OCI-LY1 (cell line): Measurements from ENCODE around the gene TMEM234.

Source experiments
- H2AFZ ChIP-seq: fragments of 200-600 bp; sonication (generic), shearing (Covaris generic); 2 replicates; pipeline ENCODE4 v1.6.0; 2014; ENCODE audit warnings: antibody characterized with exemption, mild to moderate bottlenecking, low read length
- H3F3A ChIP-seq: fragments of 200-600 bp; sonication (generic), shearing (Covaris generic); 2 replicates; pipeline ENCODE4 v1.6.0; 2014; ENCODE audit warnings: mild to moderate bottlenecking, antibody characterized with exemption, low read length, moderate library complexity; ENCODE audit not compliant: insufficient read depth
- H3K27ac ChIP-seq: fragments of 200-600 bp; sonication (generic); 2 replicates; pipeline ENCODE4 v1.5.1; 2014; ENCODE audit warnings: low read length, mixed run types, mild to moderate bottlenecking, low read depth; ENCODE audit not compliant: poor library complexity, severe bottlenecking
- H3K27me3 ChIP-seq: fragments of 200-600 bp; sonication (generic); 2 replicates; pipeline ENCODE4 v1.6.0; 2014; ENCODE audit warnings: antibody characterized with exemption, mild to moderate bottlenecking, low read length, moderate library complexity; ENCODE audit not compliant: insufficient read depth
- H3K36me3 ChIP-seq: fragments of 200-600 bp; sonication (generic); 2 replicates; pipeline ENCODE4 v1.6.1; 2014; ENCODE audit warnings: mild to moderate bottlenecking, antibody characterized with exemption, low read length, moderate library complexity, mixed read lengths; ENCODE audit not compliant: insufficient read depth
- H3K4me1 ChIP-seq: fragments of 200-600 bp; sonication (generic); 2 replicates; pipeline ENCODE4 v1.5.1; 2014; ENCODE audit warnings: mild to moderate bottlenecking, low read length, moderate library complexity; ENCODE audit not compliant: insufficient read depth, severe bottlenecking
- H3K4me2 ChIP-seq: fragments of 200-600 bp; sonication (generic), shearing (Covaris generic); 2 replicates; pipeline ENCODE4 v1.6.1; 2014; ENCODE audit warnings: low read length
- H3K4me3 ChIP-seq: fragments of 200-600 bp; sonication (generic); 2 replicates; pipeline ENCODE4 v1.5.1; 2014; ENCODE audit warnings: low read length, low read depth, mild to moderate bottlenecking, mixed read lengths; ENCODE audit not compliant: poor library complexity, severe bottlenecking
- H3K79me2 ChIP-seq: fragments of 200-600 bp; shearing (Covaris generic); 2 replicates; pipeline ENCODE4 v1.6.1; 2016; ENCODE audit warnings: mixed run types, low read length, mixed read lengths; ENCODE audit not compliant: insufficient read depth
- H3K9ac ChIP-seq: fragments of 200-600 bp; sonication (generic), shearing (Covaris generic); 2 replicates; pipeline ENCODE4 v1.6.1; 2014; ENCODE audit warnings: mild to moderate bottlenecking, low read length, mixed read lengths
- H3K9me2 ChIP-seq: fragments of 200-600 bp; sonication (generic), shearing (Covaris generic); 2 replicates; pipeline ENCODE4 v1.6.1; 2014; ENCODE audit warnings: low read depth, mild to moderate bottlenecking, low read length, mixed read lengths
- H3K9me3 ChIP-seq: fragments of 200-600 bp; shearing (Covaris generic); 2 replicates; pipeline ENCODE4 v1.6.1; 2014; ENCODE audit warnings: low read length, mixed read lengths
- H4K20me1 ChIP-seq: fragments of 200-600 bp; sonication (generic), shearing (Covaris generic); 2 replicates; pipeline ENCODE4 v1.6.0; 2016; ENCODE audit warnings: mild to moderate bottlenecking, low read length; ENCODE audit not compliant: insufficient read depth
- EZH2 ChIP-seq: fragments of 200-600 bp; sonication (generic), shearing (Covaris generic); IDR thresholded peaks from 2 replicates; pipeline ENCODE4 v1.8.0; 2017; ENCODE audit warnings: borderline replicate concordance, mixed run types, mild to moderate bottlenecking, antibody characterized with exemption, low read length, moderate library complexity, mixed read lengths
- TF ChIP-seq, protein P1 (sequence below): fragments of 200-600 bp; sonication (generic), shearing (Covaris generic); IDR thresholded peaks from 2 replicates; pipeline ENCODE4 v1.5.1; 2017; ENCODE audit warnings: mild to moderate bottlenecking, antibody characterized with exemption, low read length, moderate library complexity, mixed read lengths

Gene TMEM234

DNA sequence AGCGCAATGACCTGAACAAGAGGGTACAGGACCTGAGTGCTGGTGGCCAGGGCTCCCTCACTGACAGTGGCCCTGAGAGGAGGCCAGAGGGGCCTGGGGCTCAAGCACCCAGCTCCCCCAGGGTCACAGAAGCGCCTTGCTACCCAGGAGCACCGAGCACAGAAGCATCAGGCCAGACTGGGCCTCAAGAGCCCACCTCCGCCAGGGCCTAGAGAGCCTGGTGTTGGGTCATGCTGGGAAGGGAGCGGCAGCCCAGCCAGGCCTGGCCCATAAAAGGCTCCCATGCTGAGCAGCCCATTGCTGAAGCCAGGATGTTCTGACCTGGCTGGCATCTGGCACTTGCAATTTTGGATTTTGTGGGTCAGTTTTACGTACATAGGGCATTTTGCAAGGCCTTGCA is 27.2 kb downstream of the TMEM234 start:
- Histone ChIP-seq H3K4me3 (no peak overlapping the region), H3K4me2 (no peak overlapping the region), H3K36me3 (peaks cover 80% of the 10 kb centered on the region), H4K20me1 (no peaks in the 10 kb centered on the region), H3F3A (no peaks in the 10 kb centered on the region), H3K4me1 (peaks cover 9% of the 10 kb centered on the region), H2AFZ (no peak overlapping the region), H3K9me3 (no peaks in the 10 kb centered on the region), H3K27me3 (no peaks in the 10 kb centered on the region), H3K79me2 (no peaks in the 10 kb centered on the region), H3K9ac (no peak overlapping the region), H3K9me2 (no peaks in the 10 kb centered on the region), H3K27ac (no peak overlapping the region)
- TF ChIP-seq EZH2: no peak
- TF ChIP-seq, protein P1, sequence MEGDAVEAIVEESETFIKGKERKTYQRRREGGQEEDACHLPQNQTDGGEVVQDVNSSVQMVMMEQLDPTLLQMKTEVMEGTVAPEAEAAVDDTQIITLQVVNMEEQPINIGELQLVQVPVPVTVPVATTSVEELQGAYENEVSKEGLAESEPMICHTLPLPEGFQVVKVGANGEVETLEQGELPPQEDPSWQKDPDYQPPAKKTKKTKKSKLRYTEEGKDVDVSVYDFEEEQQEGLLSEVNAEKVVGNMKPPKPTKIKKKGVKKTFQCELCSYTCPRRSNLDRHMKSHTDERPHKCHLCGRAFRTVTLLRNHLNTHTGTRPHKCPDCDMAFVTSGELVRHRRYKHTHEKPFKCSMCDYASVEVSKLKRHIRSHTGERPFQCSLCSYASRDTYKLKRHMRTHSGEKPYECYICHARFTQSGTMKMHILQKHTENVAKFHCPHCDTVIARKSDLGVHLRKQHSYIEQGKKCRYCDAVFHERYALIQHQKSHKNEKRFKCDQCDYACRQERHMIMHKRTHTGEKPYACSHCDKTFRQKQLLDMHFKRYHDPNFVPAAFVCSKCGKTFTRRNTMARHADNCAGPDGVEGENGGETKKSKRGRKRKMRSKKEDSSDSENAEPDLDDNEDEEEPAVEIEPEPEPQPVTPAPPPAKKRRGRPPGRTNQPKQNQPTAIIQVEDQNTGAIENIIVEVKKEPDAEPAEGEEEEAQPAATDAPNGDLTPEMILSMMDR: no peak

DNA sequence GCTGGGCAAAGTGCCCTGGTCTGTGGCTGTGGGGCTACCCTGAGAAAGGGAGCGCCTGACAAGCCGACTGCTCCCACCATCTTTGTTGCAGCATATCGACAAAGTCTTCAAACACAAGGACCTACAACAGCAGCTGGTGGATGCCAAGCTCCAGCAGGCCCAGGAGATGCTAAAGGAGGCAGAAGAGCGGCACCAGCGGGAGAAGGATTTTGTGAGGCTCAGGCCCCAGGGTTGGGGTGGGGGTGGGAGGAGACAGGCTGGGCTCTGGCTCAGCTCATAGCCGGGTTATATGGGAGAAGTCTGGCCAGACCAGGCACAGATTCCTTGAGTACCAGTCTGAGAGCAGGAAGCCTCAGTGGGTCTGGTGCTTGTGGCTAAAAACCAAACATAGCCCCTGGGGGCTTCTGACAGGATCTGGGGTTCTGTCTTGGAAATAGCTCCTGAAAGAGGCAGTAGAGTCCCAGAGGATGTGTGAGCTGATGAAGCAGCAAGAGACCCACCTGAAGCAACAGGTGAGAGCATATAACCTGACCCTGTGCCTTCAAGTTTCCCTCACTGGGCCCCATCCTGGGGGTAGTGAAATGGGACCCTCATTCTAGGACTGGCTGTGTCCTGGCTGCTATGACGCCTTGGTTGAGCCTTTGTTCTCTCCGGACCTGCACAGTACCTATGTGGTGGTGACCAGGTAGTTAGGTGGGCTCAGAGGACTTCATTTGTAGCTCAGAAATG is 29.8 kb downstream of the TMEM234 start:
- TF ChIP-seq EZH2: no peak
- TF ChIP-seq, protein P1: no peak
- peaks cover 95% of the 10 kb centered on the region for H3K36me3 ChIP-seq
- H3K27me3 ChIP-seq: no peaks in the 10 kb centered on the region
- no peaks in the 10 kb centered on the region for H3K9me2 ChIP-seq
- H3K9ac ChIP-seq: no peak overlapping the region
- H3K27ac ChIP-seq: no peak overlapping the region
- H3K9me3 ChIP-seq: no peaks in the 10 kb centered on the region
- no peak overlapping the region for H3K4me3 ChIP-seq
- no peaks in the 10 kb centered on the region for H3F3A ChIP-seq
- no peaks in the 10 kb centered on the region for H4K20me1 ChIP-seq
- no peak overlapping the region for H2AFZ ChIP-seq
- H3K4me2 ChIP-seq: no peak overlapping the region
- no peaks in the 10 kb centered on the region for H3K4me1 ChIP-seq
- no peaks in the 10 kb centered on the region for H3K79me2 ChIP-seq

DNA sequence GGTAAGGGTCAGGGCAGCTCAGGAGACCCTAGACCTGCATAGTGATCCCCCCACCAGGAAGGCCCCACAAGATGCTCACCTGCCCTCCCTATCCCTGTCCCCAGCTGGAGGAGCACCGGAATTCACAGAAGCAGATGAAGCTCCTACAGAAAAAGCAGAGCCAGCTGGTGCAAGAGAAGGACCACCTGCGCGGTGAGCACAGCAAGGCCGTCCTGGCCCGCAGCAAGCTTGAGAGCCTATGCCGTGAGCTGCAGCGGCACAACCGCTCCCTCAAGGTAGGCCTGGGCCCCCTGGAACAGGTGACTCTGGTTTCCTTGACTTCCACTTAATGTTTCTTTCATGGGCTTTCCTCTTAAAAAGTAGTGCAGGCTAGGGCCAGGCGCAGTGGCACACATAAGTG is 34.3 kb downstream of the TMEM234 start:
- H2AFZ ChIP-seq: no peak overlapping the region
- H3K27ac ChIP-seq: no peak overlapping the region
- no peaks in the 10 kb centered on the region; the same call in 1 of the 2 replicates for H3K79me2 ChIP-seq
- no peaks in the 10 kb centered on the region for H3K9me2 ChIP-seq
- H3K9ac ChIP-seq: no peak overlapping the region
- no peak overlapping the region for H3K4me3 ChIP-seq
- H3K9me3 ChIP-seq: no peaks in the 10 kb centered on the region
- H3F3A ChIP-seq: no peaks in the 10 kb centered on the region
- H3K4me2 ChIP-seq: no peak overlapping the region
- H3K36me3 ChIP-seq: peaks cover 86% of the 10 kb centered on the region
- no peaks in the 10 kb centered on the region for H3K4me1 ChIP-seq
- no peaks in the 10 kb centered on the region for H3K27me3 ChIP-seq
- no peaks in the 10 kb centered on the region for H4K20me1 ChIP-seq
- TF ChIP-seq, protein P1: no peak
- no peak for TF ChIP-seq EZH2
